Activated T-cell treated with anti-CD3 and anti-CD28 coated beads, Interleukin-2, amount 50 U/mL, for 48 hours (primary cell): ENCODE measurements around the gene KHDC3L.

Experiments used
- DNase-seq, 2 experiments: peaks; one replicate each; pipeline ENCODE4 v3.0.0-alpha.2; 2020

Gene KHDC3L

GRCh38 chr6:73362358-73362757 lies at the start of gene KHDC3L:
Gene KHDC3L (plus strand): TSS chr6:73362658. CDS start chr6:73362730, 72 bp downstream.
- no peak for DNase-seq

DNA sequence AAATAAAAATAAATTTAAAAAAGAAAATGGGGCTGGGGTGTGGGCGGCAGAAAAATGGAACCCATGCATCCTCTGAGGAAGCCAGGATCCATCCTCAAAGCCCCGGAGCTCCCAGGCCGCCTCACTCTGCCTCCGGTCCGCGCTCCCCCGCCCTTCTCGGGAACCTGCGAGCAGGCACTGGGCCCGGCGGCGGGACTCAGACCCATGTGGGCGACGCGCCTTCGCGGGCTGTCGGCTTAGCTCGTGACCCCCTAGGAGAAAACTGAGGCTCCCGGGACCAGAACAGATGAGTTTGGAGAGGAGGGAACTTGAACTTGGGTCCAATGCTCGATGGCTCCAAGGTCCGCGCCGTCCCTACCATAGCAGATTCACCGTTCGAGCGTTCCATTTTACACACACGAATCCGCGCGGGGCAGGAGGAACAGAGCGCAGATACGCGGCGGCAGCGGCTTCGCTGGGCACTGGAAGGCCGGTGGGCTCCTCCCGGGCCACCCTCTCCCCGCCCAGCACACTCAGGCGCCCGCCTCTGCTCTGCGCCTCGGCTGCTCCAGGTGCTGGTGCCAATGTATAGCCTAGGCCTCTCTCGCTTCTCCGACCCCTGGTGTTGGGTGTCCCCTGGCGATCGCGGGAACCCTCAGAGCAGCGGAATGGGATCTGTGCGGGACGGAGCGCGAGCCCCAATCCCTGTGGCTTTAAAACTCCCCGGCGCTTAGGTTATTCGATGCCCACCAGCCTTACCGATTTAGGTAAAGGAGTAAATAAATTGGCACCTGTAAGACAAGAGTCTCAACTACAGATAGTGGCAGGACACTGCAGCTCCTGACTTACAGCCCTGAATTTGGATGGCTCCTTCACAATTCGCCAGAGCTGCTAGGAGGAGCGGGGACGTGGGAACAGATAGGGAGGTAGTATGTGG lies 47.6 kb upstream of the KHDC3L start:
- peak in 1 of 2 experiments; percentile 22 for DNase-seq

DNA sequence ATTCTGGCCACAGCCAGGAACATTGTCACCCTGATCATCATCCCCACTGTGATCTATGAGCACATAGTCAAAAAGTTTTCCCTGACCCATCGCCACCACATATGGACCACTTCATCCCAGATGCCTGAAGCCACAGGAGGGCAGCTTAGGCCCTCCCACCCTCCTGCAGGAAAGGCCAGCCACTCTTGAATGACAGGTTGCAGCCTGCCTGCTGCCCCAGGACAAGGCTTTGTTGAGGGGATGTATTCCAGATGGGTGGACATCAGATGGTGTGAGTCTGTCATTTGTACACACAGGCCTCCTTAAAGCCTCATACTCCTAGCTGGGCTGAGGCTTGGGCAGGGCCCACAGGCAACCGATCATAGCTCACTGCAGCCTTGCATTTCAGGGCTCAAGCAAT lies 39.1 kb upstream of the KHDC3L start:
- DNase-seq = no peak

- no peak for DNase-seq
These were observed 36.8 kb upstream of the KHDC3L start for GRCh38 chr6:73325656-73326055.

DNA sequence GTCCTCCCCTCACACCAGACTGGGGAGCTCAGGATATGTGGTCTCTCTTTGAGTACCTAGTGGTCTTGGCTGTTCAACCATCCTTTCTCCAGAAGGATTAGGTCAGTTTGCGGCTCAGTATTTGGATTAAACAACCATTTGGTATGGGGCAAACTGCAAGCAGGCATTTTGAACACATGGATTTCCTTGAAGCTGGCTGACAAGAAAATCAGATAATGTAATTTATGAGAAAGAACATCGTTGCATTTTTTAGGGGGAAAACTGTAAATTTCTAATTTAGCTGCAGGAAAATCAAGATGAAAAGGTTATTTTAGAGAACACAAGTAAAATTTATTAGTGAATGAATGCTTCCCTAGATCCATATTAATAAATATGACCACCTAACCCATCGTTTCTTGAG lies 33.7 kb upstream of the KHDC3L start:
- DNase-seq = no peak

DNA sequence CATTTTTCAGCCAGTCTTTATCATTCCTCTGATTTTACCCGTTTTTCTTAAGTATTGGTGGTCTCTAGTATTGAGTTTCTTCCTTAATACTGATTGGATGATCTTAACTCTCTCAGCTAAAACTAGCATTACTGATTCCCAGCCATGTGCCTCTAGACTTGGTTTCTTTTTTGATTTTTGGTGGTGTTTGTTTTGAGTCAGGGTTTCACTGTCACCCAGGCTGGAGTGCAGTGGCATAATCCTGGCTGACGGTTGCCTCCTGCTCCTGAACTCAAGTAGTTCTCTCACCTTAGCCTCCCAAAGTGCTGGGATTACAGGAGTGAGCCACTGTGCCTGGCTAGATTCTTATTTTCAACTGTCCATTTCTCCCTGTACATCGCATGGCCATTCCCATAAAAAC lies 33.3 kb upstream of the KHDC3L start:
- no peak for DNase-seq

DNA sequence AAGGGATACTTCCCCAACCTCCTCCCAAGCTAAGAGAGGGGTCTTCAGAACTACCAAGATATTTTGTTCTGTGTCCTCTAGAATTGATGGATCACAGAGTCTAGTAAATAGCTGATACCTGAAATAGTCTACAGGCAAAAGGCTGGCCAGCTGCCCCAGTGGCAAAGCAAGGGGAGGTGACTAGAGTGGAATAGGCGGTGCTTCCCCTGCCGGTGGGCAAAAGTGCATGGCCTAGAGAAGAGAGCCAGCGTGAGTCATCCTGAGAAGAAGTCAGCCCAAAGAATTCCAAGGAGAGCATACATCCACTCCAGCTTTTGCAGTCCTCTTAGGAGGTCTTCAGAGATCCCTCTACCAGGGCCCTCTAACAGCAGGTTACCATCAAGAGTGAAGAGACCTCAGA lies 23.1 kb upstream of the KHDC3L start:
- DNase-seq = no peak

DNA sequence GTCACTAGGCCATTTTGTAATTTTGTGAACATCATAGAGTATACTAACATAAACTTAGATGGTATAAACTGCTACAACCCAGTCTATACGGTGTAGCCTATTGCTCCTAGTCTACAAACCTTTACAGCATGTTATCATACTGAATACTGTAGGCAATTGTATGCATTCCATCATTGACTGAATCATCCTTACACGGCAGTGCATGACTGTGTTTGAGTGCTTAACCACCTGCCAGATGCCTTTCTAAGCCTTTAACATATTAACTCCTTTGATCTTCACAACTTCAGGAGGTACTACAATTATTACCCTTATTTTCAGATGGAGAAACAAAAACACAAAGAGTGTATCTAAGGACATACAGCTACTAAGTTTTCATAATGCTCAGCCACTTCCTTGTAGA lies 22.4 kb upstream of the KHDC3L start:
- DNase-seq = no peak

DNA sequence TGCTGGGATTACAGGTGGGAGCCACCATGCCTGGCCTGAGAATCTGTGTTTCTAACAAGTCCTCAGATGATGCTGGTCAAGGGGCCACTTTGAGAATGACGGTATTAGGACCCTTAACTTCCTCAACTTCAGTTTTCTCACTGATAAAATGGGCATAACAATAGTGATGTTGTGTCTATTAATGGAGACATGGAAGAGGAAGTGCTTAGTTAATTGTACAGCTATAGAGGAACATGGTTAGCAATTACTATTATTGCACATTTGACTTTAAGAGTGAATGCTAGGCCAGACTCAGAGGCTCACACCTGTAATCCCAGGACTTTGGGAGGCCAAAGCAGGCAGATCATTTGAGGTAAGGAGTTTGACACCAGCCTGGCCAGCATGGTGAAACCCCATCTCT lies 21.1 kb upstream of the KHDC3L start:
- DNase-seq = no peak

DNA sequence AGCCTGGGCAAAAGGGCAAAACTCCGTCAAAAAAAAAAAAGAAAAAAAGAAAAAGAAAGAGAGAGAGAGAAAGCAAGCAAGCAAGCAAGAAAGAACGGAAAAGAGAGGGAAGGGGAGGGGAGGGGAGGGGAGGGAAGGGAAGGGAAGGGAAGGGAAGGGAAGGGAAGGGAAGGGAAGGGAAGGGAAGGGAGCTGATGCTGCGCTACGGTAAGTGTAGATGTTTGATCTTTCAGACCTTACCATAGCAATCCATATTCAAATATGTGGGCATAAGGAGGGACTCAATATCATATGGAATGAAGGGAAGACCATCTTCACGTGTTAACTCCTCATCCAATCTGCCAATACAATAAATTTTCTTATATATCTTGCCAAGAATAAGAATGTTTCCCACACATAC lies 20.3 kb upstream of the KHDC3L start:
- no peak for DNase-seq

GRCh38 chr6:73343164-73343563 lies 19.3 kb upstream of the KHDC3L start:
- no peak for DNase-seq

- no peak for DNase-seq
These were observed 13.8 kb upstream of the KHDC3L start for GRCh38 chr6:73348550-73349204.

DNA sequence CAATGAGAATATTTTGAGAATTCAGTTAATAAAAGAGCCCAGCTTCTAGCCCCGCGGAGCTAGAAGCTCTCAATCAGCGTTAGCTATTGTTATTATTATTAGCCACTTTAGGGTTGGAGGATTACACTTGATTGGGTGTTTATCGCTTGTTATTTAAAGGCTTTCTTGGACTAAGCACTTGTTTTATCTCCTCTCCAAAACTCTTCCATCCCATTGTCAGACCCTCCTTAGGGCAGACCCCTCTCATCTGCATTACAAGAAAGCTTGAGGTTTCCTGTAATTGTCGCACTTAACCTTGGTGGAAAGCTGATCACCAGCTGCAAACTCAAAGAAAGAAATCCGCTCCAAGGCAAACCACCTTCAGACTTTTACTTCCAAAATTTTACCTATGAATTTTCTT lies 13.1 kb upstream of the KHDC3L start:
- no peak for DNase-seq

DNA sequence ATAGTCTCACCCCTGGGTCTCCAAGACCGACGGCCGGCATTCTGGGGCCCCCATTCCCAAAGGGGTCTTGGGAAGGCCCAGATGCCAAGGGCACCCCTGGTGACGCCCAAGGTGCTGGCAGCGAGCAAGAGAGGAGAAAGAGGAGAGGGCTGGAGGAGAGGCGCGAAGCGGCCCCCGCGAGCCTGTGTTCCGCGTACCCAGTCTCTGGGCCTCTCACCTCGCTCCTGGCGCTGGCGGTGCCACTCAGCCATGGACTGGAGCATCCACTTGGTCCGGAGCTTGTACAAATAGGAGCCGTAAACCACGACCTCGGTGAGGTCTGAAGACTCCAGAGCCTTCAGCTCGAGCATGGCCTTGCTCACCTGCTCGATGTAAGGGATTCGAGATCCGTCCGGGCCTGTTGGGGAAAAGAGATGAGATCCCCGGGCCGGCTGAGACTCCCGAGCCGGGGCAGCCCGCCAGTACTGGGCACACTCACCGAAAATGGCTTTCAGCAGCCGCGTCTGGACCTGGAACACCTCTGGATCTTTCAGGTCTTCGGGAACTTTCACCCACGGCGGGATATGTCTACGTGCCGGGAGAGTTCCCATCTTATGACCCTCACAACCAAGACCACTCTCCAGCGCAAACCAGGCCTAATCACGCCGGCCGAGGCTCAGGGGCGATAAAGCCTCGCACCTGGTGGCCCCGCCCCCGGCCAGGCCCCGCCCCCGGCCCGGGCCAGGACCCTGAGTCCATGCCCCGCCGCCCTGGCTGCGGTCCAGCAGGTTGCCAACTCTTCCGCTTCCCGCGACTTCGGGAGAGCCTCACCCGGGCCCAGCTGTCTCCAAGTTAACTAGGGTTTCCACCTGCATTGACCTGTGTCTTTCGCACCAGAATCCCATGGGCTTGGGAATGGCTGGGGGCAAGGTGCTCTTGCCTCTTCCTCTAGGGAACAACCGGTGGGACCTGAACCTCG lies 8.5 kb upstream of the KHDC3L start, which contains the start of gene DPPA5:
Gene DPPA5, minus strand, starts transcription at position 641 of the 958 bp plus-strand sequence. Its CDS starts 51 bp downstream, at position 590.
- no peak for DNase-seq

- no peak for DNase-seq
These were observed 545 bp downstream of the KHDC3L start for GRCh38 chr6:73362869-73363536.

DNA sequence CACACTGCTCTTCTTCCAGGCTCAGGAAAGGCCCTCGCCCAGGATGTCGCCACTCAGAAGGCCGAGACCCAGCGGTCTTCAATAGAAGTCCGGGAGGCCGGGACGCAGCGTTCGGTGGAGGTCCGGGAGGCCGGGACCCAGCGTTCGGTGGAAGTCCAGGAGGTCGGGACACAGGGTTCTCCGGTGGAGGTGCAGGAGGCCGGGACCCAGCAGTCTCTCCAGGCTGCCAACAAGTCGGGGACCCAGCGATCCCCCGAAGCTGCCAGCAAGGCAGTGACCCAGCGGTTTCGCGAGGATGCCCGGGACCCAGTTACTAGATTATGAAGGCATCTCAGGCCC lies 1.0 kb downstream of the KHDC3L start:
- DNase-seq = no peak

GRCh38 chr6:73364121-73364520 lies 1.7 kb downstream of the KHDC3L start:
- no peak for DNase-seq

DNA sequence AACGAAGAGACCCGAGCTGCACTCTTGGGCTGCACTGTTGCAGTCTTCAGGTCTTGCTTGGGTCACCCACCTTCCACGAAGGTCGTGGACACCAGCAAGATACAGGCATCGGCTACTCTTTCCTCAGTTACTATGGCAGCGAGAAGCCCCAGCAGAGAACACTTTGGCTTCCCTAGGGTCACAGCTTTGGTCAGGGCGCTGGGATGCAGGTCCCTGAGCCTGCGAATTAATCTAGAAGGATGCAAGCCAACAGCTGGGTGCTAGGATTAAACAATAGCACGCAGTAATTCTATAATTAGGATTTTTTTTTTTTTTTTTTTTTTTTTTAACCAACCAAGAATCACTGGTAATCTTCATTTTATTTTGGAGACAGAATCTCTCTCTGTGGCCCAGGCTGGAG lies 2.1 kb downstream of the KHDC3L start:
- DNase-seq = no peak

GRCh38 chr6:73367761-73368355 lies 5.4 kb downstream of the KHDC3L start:
- no peak for DNase-seq

DNA sequence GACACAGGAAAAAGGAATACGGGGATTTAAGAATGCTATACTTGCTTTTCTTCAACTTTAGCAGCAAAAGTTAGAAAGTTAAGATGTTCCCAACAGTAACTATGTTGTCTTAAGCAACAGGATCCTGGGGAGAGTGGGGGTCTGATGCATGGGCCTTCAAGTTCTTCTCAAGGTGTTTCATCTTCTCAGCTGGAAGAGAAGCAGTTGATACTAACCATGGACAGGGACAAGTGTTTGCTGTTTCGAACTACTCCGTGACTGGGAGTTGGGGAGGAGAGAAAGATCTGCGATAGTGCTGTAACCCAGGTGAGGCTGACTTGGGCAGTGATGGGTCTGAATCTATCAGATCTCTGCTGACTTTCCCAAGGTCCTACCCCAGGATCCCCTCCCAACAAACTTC lies 6.2 kb downstream of the KHDC3L start:
- no peak for DNase-seq

DNA sequence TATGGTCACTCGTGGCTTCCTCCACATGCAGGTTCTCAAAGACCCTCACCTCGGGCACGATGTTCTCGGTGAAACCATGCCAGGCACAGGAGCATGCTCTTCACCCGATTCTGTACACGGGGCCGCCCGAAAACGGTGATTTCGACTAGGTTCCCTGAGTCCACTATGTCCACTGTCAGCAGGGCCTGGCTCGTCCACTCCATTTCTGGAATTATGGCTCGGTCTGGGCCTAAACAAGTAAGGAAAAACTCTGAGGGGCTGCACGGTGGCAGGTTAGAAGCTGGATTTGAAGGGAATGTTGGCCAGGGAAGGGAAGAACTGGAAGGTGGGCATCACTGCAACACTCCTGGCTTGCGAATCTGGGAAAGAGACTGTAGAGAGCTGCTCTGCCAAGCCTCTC lies 6.7 kb downstream of the KHDC3L start:
- DNase-seq = no peak

- no peak for DNase-seq
These were observed 7.1 kb downstream of the KHDC3L start, which contains the start of gene OOEP for GRCh38 chr6:73369563-73369962. Gene OOEP (minus strand): TSS chr6:73369897. CDS start chr6:73369792, 105 bp downstream.
